ENCODE measurements around the gene AGAP1.

Gene AGAP1

DNA sequence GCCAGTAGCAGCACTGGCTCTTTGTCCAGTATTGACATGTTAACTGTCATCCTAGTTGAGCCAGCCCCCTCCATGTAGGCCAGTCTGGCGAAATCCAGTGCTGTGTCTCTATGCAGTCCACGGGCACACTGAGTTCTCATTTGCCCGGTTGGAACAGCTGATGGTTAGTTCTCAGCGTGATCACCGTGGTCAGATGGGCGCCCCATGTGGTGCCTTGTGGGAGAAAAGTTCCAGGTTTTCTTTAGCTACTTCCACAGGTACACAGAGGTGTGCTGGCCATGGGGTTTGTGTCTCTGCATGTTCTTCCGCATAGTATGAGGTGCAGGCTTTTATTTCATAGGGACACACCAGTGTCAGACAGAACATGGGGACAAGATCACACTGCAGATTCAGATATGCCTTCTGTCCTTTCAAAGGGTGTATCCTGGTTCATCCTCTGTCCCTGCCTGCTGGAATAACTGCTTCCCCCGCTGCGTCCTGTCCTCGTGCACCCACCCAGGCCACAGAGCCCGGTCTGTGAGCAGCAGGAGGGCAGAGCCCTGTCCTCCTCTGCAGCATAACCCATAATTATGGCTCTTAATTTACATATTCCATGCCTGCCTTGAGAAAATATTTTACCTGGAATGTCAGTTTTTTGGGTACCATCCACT, 340.3 kb downstream of the AGAP1 start:
- DNase-seq, result no peak

GRCh38 chr2:235834781-235835180, 340.9 kb downstream of the AGAP1 start:
- no peak for DNase-seq

GRCh38 chr2:235835810-235836209, 342.0 kb downstream of the AGAP1 start:
- DNase-seq, result no peak

- no peak for DNase-seq
These were observed 342.7 kb downstream of the AGAP1 start for GRCh38 chr2:235836491-235836911.

DNA sequence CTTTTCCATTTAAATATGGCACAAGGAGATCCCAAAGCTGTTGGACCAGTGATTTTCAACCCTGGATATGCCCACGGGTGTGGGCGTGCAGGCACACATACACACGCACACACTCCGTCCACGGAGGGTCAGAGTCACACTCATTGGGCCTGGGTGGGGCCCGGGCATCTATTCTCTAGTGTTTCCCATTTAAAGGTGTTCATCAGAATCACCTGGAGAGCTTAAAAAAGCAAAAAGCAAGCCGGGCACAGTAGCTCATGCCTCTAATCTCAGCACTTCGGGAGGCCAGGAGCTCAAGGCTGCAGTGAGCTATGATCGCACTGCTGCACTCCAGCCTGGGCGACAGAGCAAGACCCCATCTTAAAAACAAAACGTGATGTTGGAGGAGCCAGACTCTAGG, 345.4 kb downstream of the AGAP1 start:
- DNase-seq, result no peak

DNA sequence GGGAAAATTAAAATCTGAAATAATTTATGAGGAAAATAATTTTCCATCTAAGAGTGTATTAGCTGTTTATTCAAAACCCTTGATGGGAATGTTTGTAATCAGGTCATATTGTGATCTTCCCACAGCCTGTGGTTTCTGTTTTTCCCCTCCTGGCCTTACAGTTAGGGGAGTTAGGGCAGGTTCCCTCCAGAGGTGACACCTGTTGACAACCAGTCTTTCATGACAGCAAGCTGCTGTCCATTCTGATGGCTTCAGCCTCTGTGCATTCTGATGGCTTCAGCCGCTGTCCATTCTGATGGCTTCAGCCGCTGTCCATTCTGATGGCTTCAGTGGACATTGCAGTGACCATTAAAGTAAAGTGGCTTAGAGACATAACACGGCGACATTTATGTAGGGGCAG, 346.1 kb downstream of the AGAP1 start:
- DNase-seq, result no peak

- no peak for DNase-seq
These were observed 348.0 kb downstream of the AGAP1 start for GRCh38 chr2:235841863-235842262.

GRCh38 chr2:235842941-235843340, 349.1 kb downstream of the AGAP1 start:
- DNase-seq, result no peak

- no peak for DNase-seq
These were observed 349.9 kb downstream of the AGAP1 start for GRCh38 chr2:235843591-235844395.

- DNase-seq, result no peak
These were observed 350.7 kb downstream of the AGAP1 start for GRCh38 chr2:235844561-235844960.

DNA sequence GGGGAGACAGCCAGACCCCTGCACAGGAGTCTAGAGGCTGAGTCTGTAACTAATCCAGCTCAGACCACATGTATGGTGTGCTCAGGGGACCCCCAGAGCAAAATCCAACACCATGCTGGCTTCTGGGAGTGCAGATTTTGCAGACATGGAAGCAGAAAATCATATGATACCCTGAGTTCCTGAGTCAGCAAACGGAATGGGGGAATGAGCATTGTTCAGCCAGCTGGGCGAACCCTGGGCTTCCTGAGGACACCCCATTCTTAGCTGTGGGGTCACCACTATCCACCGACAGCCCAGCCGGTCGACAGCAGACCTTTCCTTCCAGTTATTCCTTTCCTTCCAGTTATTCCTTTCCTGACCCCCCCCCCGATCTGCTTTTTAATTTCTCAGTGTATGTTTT, 351.4 kb downstream of the AGAP1 start:
- no peak for DNase-seq

DNA sequence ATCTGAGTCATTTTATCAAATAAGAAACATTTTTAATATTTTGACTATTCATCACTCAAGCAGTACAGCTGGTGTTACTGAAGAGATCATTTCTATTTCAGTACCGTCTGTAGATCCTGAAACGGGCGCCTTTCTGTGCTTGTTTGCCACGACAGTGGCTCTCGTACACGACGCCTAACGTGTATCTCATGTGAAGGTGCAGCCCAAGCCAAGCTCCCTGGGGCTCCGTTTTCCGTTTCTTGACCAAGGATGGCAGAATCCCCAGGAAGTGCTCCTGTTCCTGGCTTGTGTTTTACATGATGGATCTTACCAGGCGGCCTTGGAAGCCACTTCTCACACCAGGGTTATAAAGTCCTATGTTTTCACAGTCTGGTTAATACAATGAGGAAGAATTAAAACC, 353.7 kb downstream of the AGAP1 start:
- DNase-seq, result no peak

GRCh38 chr2:235848055-235848454, 354.2 kb downstream of the AGAP1 start:
- DNase-seq, result no peak

- DNase-seq, result no peak
These were observed 355.1 kb downstream of the AGAP1 start for GRCh38 chr2:235848946-235849345.

- no peak for DNase-seq
These were observed 355.6 kb downstream of the AGAP1 start for GRCh38 chr2:235849489-235849888.

DNA sequence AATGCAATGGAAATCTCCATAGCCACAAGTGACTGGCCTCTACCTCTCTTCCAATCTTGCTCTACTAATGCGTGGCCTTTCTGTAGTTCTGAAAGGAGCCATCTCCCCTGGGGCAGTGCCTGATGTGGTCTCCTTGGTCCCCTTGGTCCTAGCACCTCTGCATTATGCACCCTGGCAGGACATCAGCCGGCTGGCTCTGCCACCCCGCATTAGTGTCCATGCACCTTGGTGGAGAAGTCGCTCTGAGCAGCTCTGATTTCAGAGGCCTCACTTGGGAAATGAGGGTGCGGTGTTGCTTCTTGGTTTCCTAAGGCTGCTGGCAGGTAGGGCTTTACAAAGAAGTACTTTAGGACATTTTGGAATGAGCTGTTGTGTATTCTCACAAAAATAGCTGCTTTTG, 356.4 kb downstream of the AGAP1 start:
- DNase-seq, result no peak

DNA sequence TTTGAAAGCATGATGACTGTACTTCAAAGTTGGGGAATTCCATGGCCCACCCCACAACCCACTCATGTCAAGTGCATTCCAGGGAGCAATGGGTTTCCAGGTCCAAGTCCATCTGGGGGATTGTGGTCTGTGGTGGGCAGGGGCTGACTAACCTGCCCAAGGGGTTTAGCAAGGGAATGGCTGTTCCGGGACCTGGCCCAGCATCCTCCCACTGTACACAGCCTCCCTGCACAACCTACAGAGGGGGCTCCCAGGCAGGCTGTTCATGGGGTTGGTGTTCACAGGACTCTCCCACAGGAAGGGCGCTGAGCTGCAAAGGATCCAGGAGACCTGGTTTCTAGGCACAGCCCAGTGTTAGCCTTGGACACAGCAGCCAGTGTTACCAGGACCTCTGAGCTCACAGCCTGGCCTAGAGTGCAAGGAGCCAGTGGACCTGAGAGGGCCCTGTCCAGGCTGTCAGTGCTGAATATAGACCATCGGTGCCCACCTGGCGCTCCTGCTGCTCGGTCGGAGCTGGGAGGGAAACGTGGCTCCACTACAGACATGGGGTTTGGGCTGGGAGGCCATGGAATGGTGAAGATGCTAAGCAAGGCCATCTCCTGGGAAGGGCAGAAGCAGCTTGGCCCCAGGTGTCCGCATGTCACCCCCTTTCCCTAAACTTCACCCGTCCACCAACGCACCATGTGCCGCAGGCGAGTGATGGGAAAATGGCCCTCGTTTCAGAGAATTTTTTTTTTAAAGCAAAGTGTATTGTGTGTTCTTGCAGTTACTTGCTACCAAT, 357.1 kb downstream of the AGAP1 start:
- no peak for DNase-seq

- no peak for DNase-seq
These were observed 358.1 kb downstream of the AGAP1 start for GRCh38 chr2:235851828-235852525.

GRCh38 chr2:235852526-235852920, 358.7 kb downstream of the AGAP1 start:
- DNase-seq, result no peak

DNA sequence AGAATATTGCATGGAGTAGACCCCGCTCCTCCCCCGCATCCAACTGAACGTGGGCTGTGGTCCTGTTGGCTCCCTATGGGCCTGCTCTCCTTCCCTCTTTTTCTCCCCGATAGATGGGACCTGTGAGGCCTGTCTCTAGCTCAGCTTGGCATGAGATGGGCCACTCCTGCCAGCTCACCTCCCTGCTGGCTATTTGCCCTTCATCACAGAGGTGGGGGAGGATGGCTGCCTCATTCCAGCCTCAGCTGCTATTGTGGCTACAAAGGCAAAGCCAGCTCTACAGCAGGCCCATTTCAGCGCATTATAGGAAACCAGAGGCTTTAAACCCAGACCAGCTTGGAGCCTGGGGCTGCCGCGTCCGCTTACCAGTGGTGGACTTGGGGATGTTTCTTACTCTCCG, 360.4 kb downstream of the AGAP1 start:
- no peak for DNase-seq

- no peak for DNase-seq
These were observed 361.2 kb downstream of the AGAP1 start for GRCh38 chr2:235855011-235855410.

DNA sequence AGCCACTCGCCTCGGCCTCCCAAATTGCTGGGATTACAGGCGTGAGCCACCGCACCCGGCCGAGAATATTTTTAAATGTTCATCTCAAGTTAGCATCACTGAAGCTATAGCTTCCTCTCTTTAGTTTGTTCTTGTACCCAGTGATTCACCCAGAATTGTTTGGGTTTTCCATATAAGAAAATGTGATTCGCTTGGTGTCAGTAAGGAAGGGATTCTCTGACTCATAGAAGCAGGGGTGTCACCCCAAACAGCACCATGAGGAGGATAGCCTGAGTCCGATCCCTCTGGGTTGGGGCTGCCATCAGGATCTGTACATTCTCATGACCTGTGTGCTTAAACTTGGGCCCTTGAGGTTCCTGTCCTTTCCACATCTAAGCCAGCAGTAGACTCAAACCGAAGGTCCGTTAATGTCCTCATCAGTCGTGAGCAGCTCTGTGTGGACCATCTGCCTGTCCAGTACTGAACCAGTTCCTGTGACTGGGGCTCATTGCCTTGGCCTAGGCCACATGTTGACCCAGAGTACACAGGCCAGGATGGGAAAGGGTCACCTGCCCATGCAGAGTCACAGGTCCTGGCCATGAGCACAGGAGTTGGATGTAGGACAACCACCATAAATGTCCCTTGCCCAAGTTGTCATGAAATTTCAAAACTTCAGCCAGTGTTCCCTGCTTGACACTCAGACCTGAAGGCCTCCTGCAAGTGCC, 362.5 kb downstream of the AGAP1 start:
- no peak for DNase-seq

DNA sequence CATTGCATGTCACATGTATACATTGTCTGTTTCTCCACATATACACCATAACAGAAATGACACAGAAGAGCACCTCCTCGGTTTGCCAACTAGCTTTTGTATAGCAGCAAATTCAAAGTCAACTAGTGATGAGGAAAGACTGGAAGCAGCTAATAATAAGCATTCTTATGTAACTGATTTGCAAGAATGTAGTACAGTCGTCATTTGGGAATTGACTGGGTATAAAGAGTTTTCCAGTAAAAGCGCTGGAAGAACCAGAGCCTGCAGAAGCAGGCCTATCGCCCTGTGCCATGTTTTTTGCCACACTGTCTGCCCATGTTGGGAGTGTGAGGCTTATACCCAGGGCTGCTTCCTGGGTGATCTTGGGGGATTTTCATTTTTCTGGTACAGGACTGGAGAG, 363.8 kb downstream of the AGAP1 start:
- no peak for DNase-seq

Measured in NCI-H1694 treated with DMSO at 0.1 percent for 48 hours (cell line).